ENCODE results near the gene KMT2E.
"Not testable (repeated sequence)": the region's sequence is repeated elsewhere in the genome, so short reads cannot be mapped to it uniquely, and the experiment has no call there.

Gene KMT2E

GRCh38 chr7:105013816-105014692 lies at the start of gene KMT2E:
KMT2E (plus strand) TSS chr7:105014205; CDS start chr7:105040953, 26,748 bp downstream.
- H3K4me1 Mint-ChIP-seq: peaks cover 37% of the 10 kb centered on the region
- H3K36me3 Mint-ChIP-seq: peaks cover 100% of the 10 kb centered on the region
- ATAC-seq (peak; percentile 48), DNase-seq (ENCODE audit: low spot score in 2 of 2) (peak; percentile 92 to 95)
- H3K27ac Mint-ChIP-seq: peak within 1 kb of the TSS; percentile 100
- H3K4me3 Mint-ChIP-seq: peak within 1 kb of the TSS; percentile 100
- H3K9me3 Mint-ChIP-seq: no peaks in the 10 kb centered on the region

GRCh38 chr7:104964626-104965236 lies 49.3 kb upstream of the KMT2E start:
- DNase-seq (ENCODE audit: low spot score in 2 of 2) (no peak), ATAC-seq (no peak)
- no peak overlapping the region for H3K27ac Mint-ChIP-seq
- H3K9me3 Mint-ChIP-seq: no peaks in the 10 kb centered on the region
- H3K36me3 Mint-ChIP-seq: peaks cover 85% of the 10 kb centered on the region
- H3K4me1 Mint-ChIP-seq: peaks cover 30% of the 10 kb centered on the region
- no peak overlapping the region for H3K4me3 Mint-ChIP-seq

GRCh38 chr7:104966022-104966421 lies 48.0 kb upstream of the KMT2E start:
- no peak for DNase-seq (ENCODE audit: low spot score in 2 of 2)
- Mint-ChIP-seq H3K4me3 (no peak overlapping the region), H3K27ac (no peak overlapping the region), H3K36me3 (peaks cover 97% of the 10 kb centered on the region), H3K4me1 (peaks cover 26% of the 10 kb centered on the region), H3K9me3 (no peaks in the 10 kb centered on the region)
- ATAC-seq: no peak

DNA sequence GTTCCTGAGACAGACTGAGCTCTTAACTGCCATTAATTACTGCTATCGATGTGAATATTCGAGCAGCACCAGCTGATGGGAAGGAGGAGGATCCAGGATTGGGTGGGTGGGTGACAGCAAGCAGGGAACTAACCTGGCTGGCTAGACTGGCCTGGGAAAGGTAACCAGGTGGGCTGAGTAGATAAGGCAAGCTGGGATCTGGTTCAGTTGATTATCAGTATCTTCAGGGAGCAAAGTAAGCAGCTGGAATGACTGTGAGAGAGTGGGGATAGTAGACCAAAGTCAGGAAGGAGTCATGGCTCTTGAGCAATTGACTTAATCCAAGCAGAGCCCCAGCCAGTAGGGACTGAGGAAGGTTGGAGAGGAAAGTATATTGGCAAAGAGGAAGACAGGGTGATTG lies 46.9 kb upstream of the KMT2E start:
- DNase-seq (ENCODE audit: low spot score in 2 of 2) (no peak), ATAC-seq (no peak)
- Mint-ChIP-seq H3K27ac (no peak overlapping the region), H3K36me3 (peaks cover 100% of the 10 kb centered on the region), H3K4me3 (no peak overlapping the region), H3K4me1 (peaks cover 19% of the 10 kb centered on the region), H3K9me3 (no peaks in the 10 kb centered on the region)

DNA sequence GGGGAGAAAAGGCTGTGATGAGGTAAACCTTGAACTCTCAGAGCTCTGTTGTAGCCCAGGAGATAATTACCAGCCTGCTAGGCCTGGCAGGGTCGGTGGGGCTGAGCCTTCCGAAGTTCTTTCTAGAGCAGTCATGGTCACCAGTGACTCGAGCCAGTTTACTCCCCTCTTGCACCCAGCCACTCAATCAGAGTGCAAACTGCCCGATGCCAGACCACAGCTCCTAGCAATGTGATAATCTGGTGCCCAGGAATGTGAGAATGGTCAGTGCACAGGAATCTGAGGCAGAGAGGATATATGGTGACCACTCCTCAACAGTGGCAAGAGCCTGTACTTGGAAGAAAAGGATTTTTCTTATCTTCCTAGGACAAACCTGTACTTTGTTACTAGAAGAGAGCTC lies 46.4 kb upstream of the KMT2E start:
- H3K36me3 Mint-ChIP-seq: peaks cover 100% of the 10 kb centered on the region
- no peak overlapping the region for H3K27ac Mint-ChIP-seq
- H3K9me3 Mint-ChIP-seq: no peaks in the 10 kb centered on the region
- ATAC-seq (no peak), DNase-seq (ENCODE audit: low spot score in 2 of 2) (no peak)
- peaks cover 14% of the 10 kb centered on the region for H3K4me1 Mint-ChIP-seq
- no peak overlapping the region for H3K4me3 Mint-ChIP-seq

DNA sequence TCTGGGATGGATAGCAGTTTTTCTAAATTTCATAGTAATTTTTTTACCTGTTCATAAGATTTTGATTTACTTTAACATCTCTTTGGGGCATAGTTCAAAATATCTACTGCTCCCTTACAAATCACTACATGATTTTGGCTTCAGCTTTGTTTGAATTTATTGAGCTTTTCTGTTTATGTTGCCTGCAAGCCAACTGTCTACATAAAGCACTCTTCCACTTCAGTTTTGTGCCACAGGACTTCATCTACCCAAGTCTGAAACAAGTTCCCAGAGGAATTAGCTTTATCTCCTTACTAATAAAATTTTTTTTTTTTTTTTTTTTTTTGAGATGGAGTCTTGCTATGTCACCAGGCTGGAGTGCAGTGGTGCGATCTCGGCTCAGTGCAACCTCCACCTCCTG lies 45.4 kb upstream of the KMT2E start:
- no peaks in the 10 kb centered on the region for H3K9me3 Mint-ChIP-seq
- peaks cover 99% of the 10 kb centered on the region for H3K36me3 Mint-ChIP-seq
- H3K4me1 Mint-ChIP-seq: peaks cover 9% of the 10 kb centered on the region
- no peak overlapping the region for H3K27ac Mint-ChIP-seq
- ATAC-seq (no peak), DNase-seq (ENCODE audit: low spot score in 2 of 2) (no peak)
- H3K4me3 Mint-ChIP-seq: no peak overlapping the region

DNA sequence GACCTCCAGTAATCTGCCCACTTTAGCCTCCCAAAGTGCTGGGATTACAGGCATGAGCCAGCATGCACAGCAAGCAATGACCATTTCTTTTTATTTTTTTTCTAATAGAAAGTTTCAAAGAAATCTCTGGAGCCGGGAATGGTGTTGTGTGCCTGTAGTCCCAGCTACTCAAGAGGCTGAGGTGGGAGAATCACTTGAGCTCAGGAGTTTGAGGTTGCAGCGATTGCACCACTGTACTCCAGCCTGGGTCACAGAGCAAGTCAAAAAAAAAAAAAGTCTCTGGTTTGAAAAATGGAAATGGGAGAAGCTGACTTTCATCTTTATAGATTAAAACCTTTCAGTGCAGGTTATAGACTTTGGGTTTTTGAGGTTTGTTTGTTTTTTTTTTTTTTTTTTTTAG lies 44.8 kb upstream of the KMT2E start:
- Mint-ChIP-seq H3K27ac (no peak overlapping the region), H3K4me3 (no peak overlapping the region), H3K4me1 (peaks cover 10% of the 10 kb centered on the region), H3K36me3 (peaks cover 99% of the 10 kb centered on the region), H3K9me3 (no peaks in the 10 kb centered on the region)
- ATAC-seq (no peak), DNase-seq (ENCODE audit: low spot score in 2 of 2) (no peak)

DNA sequence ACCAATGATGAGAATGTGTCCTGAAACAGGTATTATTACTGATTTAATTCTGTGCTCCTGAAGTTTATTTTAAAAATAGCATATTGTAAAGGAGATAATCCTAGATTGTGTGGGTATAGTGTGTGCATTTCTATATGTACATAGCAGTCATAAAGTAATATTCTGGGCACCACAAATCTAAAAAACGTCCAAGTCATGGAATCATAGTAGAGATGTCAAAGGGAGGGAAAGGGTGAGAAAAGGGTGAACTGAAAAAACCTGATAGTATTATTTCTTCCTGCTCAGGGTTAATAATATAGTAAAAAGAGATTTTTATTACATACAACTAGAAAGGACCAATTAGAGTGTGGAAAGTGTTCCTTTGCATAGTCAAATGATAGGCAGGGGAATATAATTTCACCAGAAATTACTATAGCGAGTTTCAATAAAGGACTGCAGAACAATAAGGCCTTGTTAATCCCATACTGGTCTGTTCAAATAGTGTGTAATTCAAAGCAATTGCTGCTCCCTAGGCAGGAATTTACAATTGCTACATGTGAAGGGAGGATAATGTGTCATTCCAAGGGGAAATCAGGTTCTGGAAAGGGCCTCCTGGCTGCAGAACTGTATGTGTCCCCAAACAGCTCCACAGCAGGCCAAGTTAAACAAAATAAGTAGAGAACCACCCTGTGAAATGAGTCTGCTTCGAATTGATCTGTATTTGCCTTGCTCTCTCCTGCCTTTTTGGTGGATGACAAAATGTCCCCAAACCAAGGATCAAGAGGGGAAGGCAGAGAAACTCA lies 42.5 kb upstream of the KMT2E start:
- peaks cover 97% of the 10 kb centered on the region for H3K36me3 Mint-ChIP-seq
- H3K27ac Mint-ChIP-seq: no peak overlapping the region
- DNase-seq (ENCODE audit: low spot score in 2 of 2) (no peak), ATAC-seq (no peak)
- H3K4me3 Mint-ChIP-seq: no peak overlapping the region
- peaks cover 14% of the 10 kb centered on the region for H3K4me1 Mint-ChIP-seq
- no peaks in the 10 kb centered on the region for H3K9me3 Mint-ChIP-seq

DNA sequence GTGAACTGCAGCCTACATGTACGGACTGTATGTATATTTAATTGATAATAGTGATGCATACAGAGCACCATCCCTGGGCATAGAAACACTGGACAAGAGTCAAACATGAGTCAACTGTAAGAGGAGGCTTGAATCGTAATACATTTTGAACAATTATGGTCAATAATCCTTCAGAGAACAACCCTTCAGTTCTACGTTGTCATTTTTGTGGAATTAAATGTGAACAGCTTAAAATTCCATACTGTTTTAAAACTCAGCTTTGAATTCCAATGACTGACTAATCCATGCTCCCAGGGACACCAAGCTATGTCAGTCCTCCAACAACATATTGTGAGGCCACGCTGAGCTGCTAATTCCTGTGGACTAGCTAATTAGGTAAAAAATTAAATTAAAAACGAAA lies 41.5 kb upstream of the KMT2E start:
- H3K4me1 Mint-ChIP-seq: peaks cover 23% of the 10 kb centered on the region
- no peaks in the 10 kb centered on the region for H3K9me3 Mint-ChIP-seq
- peaks cover 91% of the 10 kb centered on the region for H3K36me3 Mint-ChIP-seq
- no peak for ATAC-seq
- no peak overlapping the region for H3K4me3 Mint-ChIP-seq
- DNase-seq (ENCODE audit: low spot score in 2 of 2): no peak
- no peak overlapping the region for H3K27ac Mint-ChIP-seq

DNA sequence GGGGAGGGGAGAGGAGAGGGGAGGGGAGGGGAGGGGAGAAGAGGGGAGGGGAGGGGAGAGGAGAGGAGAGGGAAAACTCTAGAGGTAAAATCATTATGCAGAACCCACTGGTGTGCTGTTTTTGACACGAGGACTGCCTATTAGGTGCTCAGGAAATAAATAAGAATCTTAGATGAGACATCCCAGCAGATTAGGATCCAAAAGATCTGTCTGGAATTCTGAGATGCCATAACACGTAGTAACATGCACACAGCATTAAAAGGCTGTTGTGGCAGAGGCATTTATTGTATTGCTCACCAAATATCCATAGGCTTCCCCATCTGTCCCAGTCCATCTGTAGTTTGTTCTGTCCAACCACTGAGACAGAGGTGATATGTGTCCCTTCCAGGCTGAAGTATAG lies 40.8 kb upstream of the KMT2E start:
- no peak for DNase-seq (ENCODE audit: low spot score in 2 of 2)
- H3K4me3 Mint-ChIP-seq: no peak overlapping the region
- peaks cover 91% of the 10 kb centered on the region for H3K36me3 Mint-ChIP-seq
- peaks cover 26% of the 10 kb centered on the region for H3K4me1 Mint-ChIP-seq
- no peak overlapping the region for H3K27ac Mint-ChIP-seq
- no peak for ATAC-seq
- H3K9me3 Mint-ChIP-seq: no peaks in the 10 kb centered on the region

GRCh38 chr7:104973909-104974415 lies 40.0 kb upstream of the KMT2E start:
- peaks cover 91% of the 10 kb centered on the region for H3K36me3 Mint-ChIP-seq
- H3K27ac Mint-ChIP-seq: peak overlapping the region; percentile 24
- ATAC-seq (peak; percentile 24), DNase-seq (ENCODE audit: low spot score in 2 of 2) (no peak)
- no peaks in the 10 kb centered on the region for H3K9me3 Mint-ChIP-seq
- H3K4me1 Mint-ChIP-seq: peaks cover 29% of the 10 kb centered on the region
- no peak overlapping the region for H3K4me3 Mint-ChIP-seq

DNA sequence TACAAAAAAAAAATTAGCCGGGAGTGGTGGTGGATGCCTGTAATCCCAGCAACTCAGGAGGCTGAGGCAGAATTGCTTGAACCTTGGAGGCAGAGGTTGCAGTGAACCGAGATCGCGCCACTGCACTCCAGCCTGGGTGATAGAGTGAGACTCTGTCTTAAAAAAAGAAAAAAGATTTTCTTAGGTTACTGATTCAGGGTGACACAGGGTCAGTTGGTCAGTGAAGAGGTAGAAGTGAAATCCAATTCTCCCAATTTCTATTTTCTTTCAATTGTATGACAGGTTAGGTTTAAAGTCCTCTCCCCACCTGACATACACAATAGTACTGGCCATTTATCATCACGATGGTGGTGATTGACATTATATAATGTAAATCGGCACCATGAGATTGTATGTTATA lies 38.5 kb upstream of the KMT2E start:
- Mint-ChIP-seq H3K36me3 (peaks cover 91% of the 10 kb centered on the region), H3K4me1 (peaks cover 43% of the 10 kb centered on the region)
- not testable (repeated sequence) for H3K27ac Mint-ChIP-seq; H3K9me3 Mint-ChIP-seq; ATAC-seq; H3K4me3 Mint-ChIP-seq; DNase-seq (ENCODE audit: low spot score in 2 of 2)

- Mint-ChIP-seq H3K9me3 (no peaks in the 10 kb centered on the region), H3K4me3 (no peak overlapping the region), H3K4me1 (peaks cover 50% of the 10 kb centered on the region), H3K36me3 (peaks cover 91% of the 10 kb centered on the region), H3K27ac (peak overlapping the region; percentile 77)
- ATAC-seq: peak; percentile 43
- DNase-seq (ENCODE audit: low spot score in 2 of 2): no peak
Observed at GRCh38 chr7:104976966-104977636, 36.9 kb upstream of the KMT2E start.

DNA sequence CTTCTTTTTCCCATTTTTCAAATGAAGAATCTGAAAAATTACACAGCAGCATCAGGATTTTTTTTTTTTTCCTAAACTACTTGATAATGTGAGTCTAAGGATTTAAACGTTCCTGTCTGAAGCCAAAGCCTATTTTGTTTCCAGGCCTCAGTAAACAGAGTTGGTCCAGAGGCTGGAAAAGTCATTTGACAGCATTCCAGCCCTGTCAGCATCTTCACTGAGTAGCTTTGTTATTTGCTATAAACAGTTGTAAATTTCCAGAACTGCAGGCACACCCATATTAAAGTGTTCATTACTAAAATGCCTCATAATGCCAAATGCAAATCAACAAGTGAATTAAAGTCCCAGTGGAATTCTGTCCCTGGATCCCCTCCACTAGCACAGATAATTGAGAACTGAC lies 35.5 kb upstream of the KMT2E start:
- Mint-ChIP-seq H3K36me3 (peaks cover 90% of the 10 kb centered on the region), H3K9me3 (no peaks in the 10 kb centered on the region), H3K27ac (no peak overlapping the region), H3K4me1 (peaks cover 58% of the 10 kb centered on the region), H3K4me3 (no peak overlapping the region)
- ATAC-seq: no peak
- no peak for DNase-seq (ENCODE audit: low spot score in 2 of 2)
